ENCODE data around the gene RYR1. TPM values are rescaled to one million over a fixed set of nuclear protein-coding genes. Genes with fewer than 3 reads are reported as not detected.
"Not testable (repeated sequence)": the region's sequence is repeated elsewhere in the genome, so short reads cannot be mapped to it uniquely, and the experiment has no call there.

RYR1 gene
- total RNA-seq, 6 experiments from 2014 or later = not detected

DNA sequence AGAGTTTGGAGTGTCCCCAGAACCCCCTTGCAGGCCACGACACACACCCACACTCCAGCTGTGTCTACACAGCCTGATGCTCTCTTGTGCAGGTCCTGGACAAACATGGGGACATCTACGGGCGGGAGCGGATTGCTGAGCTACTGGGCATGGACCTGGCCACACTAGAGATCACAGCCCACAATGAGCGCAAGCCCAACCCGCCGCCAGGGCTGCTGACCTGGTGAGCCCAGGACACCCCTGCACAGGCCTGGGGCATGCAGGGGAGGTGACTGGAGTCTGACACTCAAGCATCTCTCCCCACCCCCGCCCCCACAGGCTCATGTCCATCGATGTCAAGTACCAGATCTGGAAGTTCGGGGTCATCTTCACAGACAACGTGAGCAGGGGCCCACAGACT lies 144.3 kb downstream of the RYR1 start:
- no peaks in the 10 kb centered on the region for H3K4me1 Mint-ChIP-seq (ENCODE audit: low read depth)
- no peak overlapping the region for H3K27ac Mint-ChIP-seq
- DNase-seq = no peak
- peaks cover 9% of the 10 kb centered on the region for H3K27me3 Mint-ChIP-seq (ENCODE audit: insufficient read depth)
- no peaks in the 10 kb centered on the region for H3K36me3 Mint-ChIP-seq (ENCODE audit: low read depth)
- H3K9me3 Mint-ChIP-seq = no peaks in the 10 kb centered on the region
- no peak overlapping the region for H3K4me3 Mint-ChIP-seq
- TF ChIP-seq, protein P1, sequence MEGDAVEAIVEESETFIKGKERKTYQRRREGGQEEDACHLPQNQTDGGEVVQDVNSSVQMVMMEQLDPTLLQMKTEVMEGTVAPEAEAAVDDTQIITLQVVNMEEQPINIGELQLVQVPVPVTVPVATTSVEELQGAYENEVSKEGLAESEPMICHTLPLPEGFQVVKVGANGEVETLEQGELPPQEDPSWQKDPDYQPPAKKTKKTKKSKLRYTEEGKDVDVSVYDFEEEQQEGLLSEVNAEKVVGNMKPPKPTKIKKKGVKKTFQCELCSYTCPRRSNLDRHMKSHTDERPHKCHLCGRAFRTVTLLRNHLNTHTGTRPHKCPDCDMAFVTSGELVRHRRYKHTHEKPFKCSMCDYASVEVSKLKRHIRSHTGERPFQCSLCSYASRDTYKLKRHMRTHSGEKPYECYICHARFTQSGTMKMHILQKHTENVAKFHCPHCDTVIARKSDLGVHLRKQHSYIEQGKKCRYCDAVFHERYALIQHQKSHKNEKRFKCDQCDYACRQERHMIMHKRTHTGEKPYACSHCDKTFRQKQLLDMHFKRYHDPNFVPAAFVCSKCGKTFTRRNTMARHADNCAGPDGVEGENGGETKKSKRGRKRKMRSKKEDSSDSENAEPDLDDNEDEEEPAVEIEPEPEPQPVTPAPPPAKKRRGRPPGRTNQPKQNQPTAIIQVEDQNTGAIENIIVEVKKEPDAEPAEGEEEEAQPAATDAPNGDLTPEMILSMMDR (IDR thresholded peaks at IDR 0.05) = no peak

DNA sequence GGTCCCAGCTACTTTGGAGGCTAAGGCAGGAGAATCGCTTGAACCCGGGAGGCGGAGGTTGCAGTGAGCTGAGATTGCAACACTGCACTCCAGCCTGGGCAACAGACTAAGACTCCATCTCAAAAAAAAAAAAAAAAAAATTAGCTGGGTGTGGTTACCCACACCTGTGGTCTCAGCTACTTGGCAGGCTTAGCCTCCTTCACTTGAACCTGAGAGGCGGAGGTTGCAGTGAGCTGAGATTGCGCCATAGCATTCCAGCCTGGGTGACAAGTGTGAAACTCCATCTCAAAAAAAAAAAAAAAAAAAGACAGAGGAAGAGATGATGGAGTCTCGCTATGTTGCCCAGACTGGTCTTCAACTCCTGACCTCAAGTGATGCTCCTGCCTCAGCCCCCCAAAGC lies 145.8 kb downstream of the RYR1 start:
- H3K27ac Mint-ChIP-seq; H3K9me3 Mint-ChIP-seq; H3K36me3 Mint-ChIP-seq (ENCODE audit: low read depth); DNase-seq; H3K27me3 Mint-ChIP-seq (ENCODE audit: insufficient read depth); H3K4me1 Mint-ChIP-seq (ENCODE audit: low read depth); H3K4me3 Mint-ChIP-seq: not testable (repeated sequence)

DNA sequence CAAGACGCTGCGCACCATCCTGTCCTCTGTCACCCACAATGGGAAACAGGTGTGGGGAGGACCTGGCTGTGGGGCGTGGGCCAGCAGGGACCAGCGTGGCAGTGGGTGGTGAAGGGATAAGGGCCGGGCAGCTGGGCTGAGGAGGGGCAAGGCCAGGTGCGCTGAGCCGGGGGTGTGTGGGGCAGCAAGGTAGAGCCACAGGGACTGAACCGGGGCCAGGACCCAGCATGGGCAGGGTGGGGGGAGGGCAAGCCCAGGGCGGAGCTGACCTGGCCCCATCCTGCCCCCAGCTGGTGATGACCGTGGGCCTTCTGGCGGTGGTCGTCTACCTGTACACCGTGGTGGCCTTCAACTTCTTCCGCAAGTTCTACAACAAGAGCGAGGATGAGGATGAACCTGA lies 146.6 kb downstream of the RYR1 start:
- H3K4me3 Mint-ChIP-seq = no peak overlapping the region
- DNase-seq = no peak
- no peak overlapping the region for H3K27ac Mint-ChIP-seq
- no peaks in the 10 kb centered on the region for H3K4me1 Mint-ChIP-seq (ENCODE audit: low read depth)
- H3K9me3 Mint-ChIP-seq = no peaks in the 10 kb centered on the region
- TF ChIP-seq, protein P1 (IDR thresholded peaks at IDR 0.05) = no peak
- H3K27me3 Mint-ChIP-seq (ENCODE audit: insufficient read depth) = peaks cover 9% of the 10 kb centered on the region
- H3K36me3 Mint-ChIP-seq (ENCODE audit: low read depth) = no peaks in the 10 kb centered on the region

DNA sequence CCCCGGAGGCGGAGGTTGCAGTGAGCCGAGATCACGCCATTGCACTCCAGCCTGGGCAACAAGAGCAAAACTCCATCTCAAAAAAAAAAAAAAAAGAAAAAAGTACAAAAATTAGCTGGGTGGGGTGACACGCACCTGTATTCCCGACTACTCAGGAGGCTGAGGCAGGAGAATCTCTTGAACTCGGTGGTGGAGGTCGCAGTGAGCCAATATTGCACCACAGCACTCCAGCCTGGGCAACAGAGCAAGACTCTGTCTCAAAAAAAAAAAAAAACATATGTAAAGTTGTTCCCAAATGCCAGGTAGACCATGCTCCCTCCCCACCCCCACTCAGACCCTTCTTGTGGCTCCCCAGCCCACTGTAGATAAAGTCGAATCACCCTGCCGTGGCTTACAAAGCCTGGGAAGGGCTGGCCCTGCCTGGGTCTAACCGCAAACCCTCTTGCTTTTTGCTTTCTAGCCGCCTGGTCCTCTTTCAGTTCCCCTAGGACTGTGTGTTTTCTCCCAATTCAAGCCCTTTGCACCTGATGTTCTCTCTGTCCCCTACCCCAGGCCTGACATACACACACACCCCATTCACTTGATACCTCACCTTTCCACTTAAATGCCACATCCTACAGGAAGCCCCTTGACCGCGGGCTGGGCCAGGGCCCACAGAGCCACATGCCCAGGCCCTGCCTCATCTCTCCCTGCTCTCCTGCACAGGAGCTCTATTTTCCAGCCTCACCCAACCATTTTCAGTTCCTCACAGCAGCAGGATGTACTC lies 149.9 kb downstream of the RYR1 start:
- Mint-ChIP-seq H3K27me3 (ENCODE audit: insufficient read depth) (no peaks in the 10 kb centered on the region; the same call in none of the 2 replicates), H3K4me1 (ENCODE audit: low read depth) (no peaks in the 10 kb centered on the region), H3K9me3 (no peaks in the 10 kb centered on the region), H3K4me3 (no peak overlapping the region), H3K27ac (no peak overlapping the region), H3K36me3 (ENCODE audit: low read depth) (no peaks in the 10 kb centered on the region)
- TF ChIP-seq, protein P1 (IDR thresholded peaks at IDR 0.05) = no peak
- DNase-seq = no peak

DNA sequence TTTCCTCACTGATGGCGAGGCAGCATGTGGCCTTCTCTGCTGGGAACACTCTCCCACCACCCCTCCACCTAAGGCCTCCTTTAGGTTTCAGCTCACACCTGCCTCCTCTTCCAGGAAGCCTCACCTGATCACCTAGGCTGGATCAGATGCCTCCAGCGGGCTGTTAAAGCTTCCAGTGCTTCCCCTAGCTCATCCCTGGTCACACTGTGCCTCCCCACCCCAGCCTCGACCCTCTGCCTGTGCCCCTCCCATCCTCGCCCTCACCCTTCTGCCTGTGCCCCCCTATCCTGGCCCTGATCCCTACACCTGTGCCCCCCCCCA lies 150.5 kb downstream of the RYR1 start:
- Mint-ChIP-seq H3K4me3 (no peak overlapping the region), H3K36me3 (ENCODE audit: low read depth) (no peaks in the 10 kb centered on the region), H3K27me3 (ENCODE audit: insufficient read depth) (no peaks in the 10 kb centered on the region; the same call in none of the 2 replicates), H3K9me3 (no peaks in the 10 kb centered on the region), H3K4me1 (ENCODE audit: low read depth) (no peaks in the 10 kb centered on the region), H3K27ac (no peak overlapping the region)
- TF ChIP-seq, protein P1 (IDR thresholded peaks at IDR 0.05) = no peak
- DNase-seq = no peak

DNA sequence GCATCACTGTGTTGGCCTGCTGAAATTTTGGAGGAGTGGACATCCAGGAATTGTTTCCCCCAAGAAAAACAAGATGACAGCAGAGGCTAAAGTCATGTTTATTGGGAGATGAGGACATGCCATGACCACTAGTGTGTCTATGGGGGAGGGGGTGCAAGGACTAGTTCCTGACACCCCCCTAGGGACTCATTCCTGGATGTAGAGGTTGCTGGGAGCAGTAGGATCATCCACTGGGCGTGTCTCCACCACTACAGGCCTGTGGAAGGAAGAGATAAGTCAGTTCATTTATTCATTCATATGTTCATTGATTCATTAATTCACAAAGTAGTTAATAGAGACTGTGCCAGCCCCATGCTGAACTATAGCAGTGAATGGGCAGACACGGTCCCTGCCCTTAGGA lies 154.1 kb downstream of the RYR1 start:
- Mint-ChIP-seq H3K9me3 (no peaks in the 10 kb centered on the region), H3K4me1 (ENCODE audit: low read depth) (no peaks in the 10 kb centered on the region), H3K4me3 (no peak overlapping the region), H3K36me3 (ENCODE audit: low read depth) (no peaks in the 10 kb centered on the region), H3K27ac (no peak overlapping the region), H3K27me3 (ENCODE audit: insufficient read depth) (peaks cover 8% of the 10 kb centered on the region)
- TF ChIP-seq, protein P1 (IDR thresholded peaks at IDR 0.05) = no peak
- no peak for DNase-seq

Measured in HFFc6 (cell line).